Activated CD4-positive, alpha-beta T cell treated with anti-CD3 and anti-CD28 coated beads for 36 hours (primary cell): ENCODE results near the gene HDAC6. TPM values are rescaled to one million over a fixed set of nuclear protein-coding genes. Genes with fewer than 3 reads are reported as not detected.

Experiments
- ATAC-seq: fragments of 200-7000 bp; cut with Tn5 transposase; one replicate; pipeline ENCODE4 v1.10.0; 2021; ENCODE audit warnings: mild to moderate bottlenecking, moderate library complexity
- CTCF ChIA-PET: fragments of 350-600 bp; sonication (Branson Sonifier 250); formaldehyde crosslinking; loops from one replicate; lab custom pipeline; 2021; ENCODE audit warnings: antibody characterized with exemption; lab: Charles Lee
- POLR2A ChIA-PET: fragments of 350-600 bp; sonication (Branson Sonifier 250); formaldehyde crosslinking; loops from one replicate; lab custom pipeline; 2021; ENCODE audit warnings: antibody characterized with exemption, inconsistent platforms; lab: Charles Lee
- DNase-seq: peaks from one replicate; pipeline ENCODE4 v3.0.0-alpha.2; 2020
- H3K27ac Mint-ChIP-seq: one replicate; pipeline ENCODE4 v1.8.0; 2021; ENCODE audit warnings: mixed read lengths
- H3K27me3 Mint-ChIP-seq: one replicate; pipeline ENCODE4 v1.8.0; 2021; ENCODE audit warnings: mixed read lengths
- H3K36me3 Mint-ChIP-seq: one replicate; pipeline ENCODE4 v1.8.0; 2021; ENCODE audit warnings: low read depth, mixed read lengths
- H3K4me1 Mint-ChIP-seq: one replicate; pipeline ENCODE4 v1.8.0; 2021; ENCODE audit warnings: mixed read lengths
- H3K4me3 Mint-ChIP-seq: one replicate; pipeline ENCODE4 v1.8.0; 2021; ENCODE audit warnings: mild to moderate bottlenecking, moderate library complexity, mixed read lengths
- H3K9me3 Mint-ChIP-seq: one replicate; pipeline ENCODE4 v1.8.0; 2021; ENCODE audit warnings: low read depth, mixed read lengths
- intact Hi-C, 2 experiments: fragments of 100-400 bp; cut with DNase I in 1 of 2; cut with micrococcal nuclease in 1 of 2; formaldehyde crosslinking; loops; one replicate each; pipeline versions ENCODE4 v1.14.2 to v1.15.1; 2022 to 2024; cut with DNase I, micrococcal nuclease
- total RNA-seq, 2 experiments: library from RNA; stranded (reverse); gene quantifications; one replicate each; pipeline ENCODE4 v1.2.3, GENCODE V29; 2021

HDAC6 gene
- total RNA-seq, 2 experiments from 2014 or later = 59.2 to 69.7 TPM

DNA sequence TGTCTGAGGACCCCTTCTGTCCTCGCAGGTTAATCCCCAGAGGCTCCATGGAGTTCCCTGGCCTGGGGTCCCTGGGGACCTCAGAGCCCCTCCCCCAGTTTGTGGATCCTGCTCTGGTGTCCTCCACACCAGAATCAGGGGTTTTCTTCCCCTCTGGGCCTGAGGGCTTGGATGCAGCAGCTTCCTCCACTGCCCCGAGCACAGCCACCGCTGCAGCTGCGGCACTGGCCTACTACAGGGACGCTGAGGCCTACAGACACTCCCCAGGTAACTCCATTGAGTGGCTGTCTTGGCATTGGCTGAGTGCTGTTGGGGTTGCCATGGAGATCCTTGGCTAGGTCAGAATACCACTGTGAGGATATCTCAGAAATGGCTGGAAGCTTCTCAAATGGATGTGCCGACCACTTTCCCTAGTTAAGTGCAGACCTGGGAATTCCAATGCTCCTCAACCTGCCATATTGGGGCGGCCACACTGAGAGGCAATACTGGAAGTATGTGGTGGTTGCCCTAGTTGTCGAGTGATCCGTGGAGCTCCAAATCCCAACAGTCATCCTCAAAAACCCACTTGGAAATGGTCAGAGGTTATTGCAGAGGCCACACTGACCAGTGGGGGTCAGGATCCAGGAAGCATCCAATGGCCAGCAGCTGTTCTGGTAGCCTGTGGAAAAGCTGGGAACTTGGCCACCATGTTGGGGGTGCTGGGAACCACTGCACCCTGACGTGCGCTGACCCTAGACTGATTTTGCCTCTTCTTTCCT is 10.6 kb upstream of the HDAC6 start:
- intact Hi-C loops = no loop called here
- no peak for ATAC-seq
- H3K4me3 Mint-ChIP-seq = no peak overlapping the region

DNA sequence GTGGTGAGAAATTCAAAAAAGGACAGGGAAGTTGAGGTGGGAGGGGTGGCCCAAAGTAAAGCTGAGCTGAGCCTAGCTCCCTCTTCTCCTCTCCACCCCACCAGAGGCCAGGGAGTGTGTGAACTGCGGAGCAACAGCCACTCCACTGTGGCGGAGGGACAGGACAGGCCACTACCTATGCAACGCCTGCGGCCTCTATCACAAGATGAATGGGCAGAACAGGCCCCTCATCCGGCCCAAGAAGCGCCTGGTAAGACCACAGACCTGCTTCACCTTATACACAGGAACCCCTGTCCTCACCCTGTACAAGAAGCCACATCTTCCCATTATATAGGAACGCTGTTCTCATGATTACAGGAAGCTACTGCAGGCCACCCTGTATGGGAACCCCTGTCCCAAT is 9.6 kb upstream of the HDAC6 start:
- Mint-ChIP-seq H3K36me3 (no peaks in the 10 kb centered on the region), H3K4me1 (peaks cover 8% of the 10 kb centered on the region), H3K4me3 (no peak overlapping the region), H3K27me3 (peaks cover 4% of the 10 kb centered on the region), H3K27ac (no peak overlapping the region), H3K9me3 (no peaks in the 10 kb centered on the region)
- no peak for DNase-seq
- ChIA-PET POLR2A (no interaction called here), CTCF (no interaction called here)
- intact Hi-C loops = no loop called here
- no peak for ATAC-seq

More for the DNA sequence above, 10.6 kb upstream of the HDAC6 start:
- Mint-ChIP-seq H3K9me3 (no peaks in the 10 kb centered on the region), H3K27ac (no peak overlapping the region), H3K4me1 (peaks cover 8% of the 10 kb centered on the region), H3K36me3 (no peaks in the 10 kb centered on the region), H3K27me3 (peaks cover 7% of the 10 kb centered on the region)
- ChIA-PET POLR2A (no interaction called here), CTCF (no interaction called here)
- DNase-seq = no peak

DNA sequence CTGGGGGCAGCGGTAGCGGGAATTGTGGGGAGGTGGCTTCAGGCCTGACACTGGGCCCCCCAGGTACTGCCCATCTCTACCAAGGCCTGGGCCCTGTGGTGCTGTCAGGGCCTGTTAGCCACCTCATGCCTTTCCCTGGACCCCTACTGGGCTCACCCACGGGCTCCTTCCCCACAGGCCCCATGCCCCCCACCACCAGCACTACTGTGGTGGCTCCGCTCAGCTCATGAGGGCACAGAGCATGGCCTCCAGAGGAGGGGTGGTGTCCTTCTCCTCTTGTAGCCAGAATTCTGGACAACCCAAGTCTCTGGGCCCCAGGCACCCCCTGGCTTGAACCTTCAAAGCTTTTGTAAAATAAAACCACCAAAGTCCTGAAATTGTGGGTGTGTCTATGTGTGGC is 7.9 kb upstream of the HDAC6 start:
- ATAC-seq = no peak
- no peaks in the 10 kb centered on the region for H3K27me3 Mint-ChIP-seq
- peaks cover 8% of the 10 kb centered on the region for H3K4me1 Mint-ChIP-seq
- POLR2A ChIA-PET = no interaction called here
- DNase-seq = no peak
- H3K4me3 Mint-ChIP-seq = no peak overlapping the region
- H3K36me3 Mint-ChIP-seq = no peaks in the 10 kb centered on the region
- no peak overlapping the region for H3K27ac Mint-ChIP-seq
- intact Hi-C loops = no loop called here
- CTCF ChIA-PET = no interaction called here
- H3K9me3 Mint-ChIP-seq = no peaks in the 10 kb centered on the region

DNA sequence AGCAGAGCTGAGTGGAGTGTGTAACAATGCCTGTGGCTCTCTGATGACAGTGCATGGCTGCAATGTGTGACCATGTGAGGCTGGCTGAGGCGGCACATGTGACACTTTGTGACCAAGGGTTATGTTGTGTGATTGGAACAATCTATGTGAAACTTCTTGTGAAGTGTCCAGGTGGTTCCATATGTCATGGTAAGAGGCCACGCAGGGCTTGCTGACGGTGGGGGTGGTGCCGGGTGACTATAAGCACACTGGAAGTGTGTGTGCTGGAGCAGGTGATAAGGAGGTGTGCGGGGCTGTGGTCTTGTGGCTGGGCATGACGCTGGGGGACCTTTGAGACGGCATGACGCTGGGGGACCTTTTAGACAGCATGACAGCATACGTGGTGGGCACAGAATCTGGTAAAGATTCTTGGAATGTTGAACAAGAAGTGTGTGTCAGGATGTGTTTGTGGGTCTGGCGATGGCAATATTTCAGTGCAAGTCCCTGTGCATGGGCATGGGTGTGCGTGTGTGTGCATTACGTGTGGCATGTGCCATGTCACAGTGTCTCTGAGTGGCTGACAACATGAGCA is 7.4 kb upstream of the HDAC6 start:
- ChIA-PET POLR2A (no interaction called here), CTCF (no interaction called here)
- peaks cover 5% of the 10 kb centered on the region for H3K4me1 Mint-ChIP-seq
- intact Hi-C loops = no loop called here
- no peaks in the 10 kb centered on the region for H3K9me3 Mint-ChIP-seq
- no peak overlapping the region for H3K4me3 Mint-ChIP-seq
- no peaks in the 10 kb centered on the region for H3K36me3 Mint-ChIP-seq
- H3K27me3 Mint-ChIP-seq = no peaks in the 10 kb centered on the region
- no peak overlapping the region for H3K27ac Mint-ChIP-seq
- DNase-seq (no peak), ATAC-seq (no peak)

DNA sequence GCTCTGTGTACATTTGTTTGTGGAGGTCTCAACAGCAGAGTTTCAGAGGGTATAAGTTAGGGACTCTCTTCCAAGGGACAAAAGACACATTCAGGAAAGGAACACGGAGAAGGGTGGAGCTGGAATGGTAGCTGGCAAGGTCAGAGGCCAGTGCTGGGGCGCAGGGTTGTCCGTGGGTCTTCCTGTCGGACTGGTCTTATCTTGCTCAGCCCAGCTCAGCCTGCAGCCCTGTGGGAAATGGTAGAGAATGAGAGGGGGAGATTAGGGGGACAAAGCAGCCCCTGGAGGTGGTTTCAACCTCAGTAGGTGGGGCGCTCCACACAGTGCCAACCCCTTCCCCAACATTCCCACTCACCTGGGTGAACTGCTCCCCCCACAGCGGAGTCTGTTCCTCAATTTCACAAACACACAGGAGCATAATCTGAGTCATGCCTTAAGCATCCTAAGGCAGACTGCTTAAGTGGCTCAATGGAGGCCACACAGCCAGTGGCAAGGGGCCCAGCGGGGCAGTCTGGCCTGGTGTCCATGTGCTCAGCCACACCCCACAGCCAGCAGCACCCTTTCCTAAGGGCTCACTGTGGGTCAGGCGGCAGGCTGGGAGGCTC is 6.9 kb upstream of the HDAC6 start:
- H3K27me3 Mint-ChIP-seq = no peaks in the 10 kb centered on the region
- ATAC-seq = no peak
- H3K27ac Mint-ChIP-seq = no peak overlapping the region

DNA sequence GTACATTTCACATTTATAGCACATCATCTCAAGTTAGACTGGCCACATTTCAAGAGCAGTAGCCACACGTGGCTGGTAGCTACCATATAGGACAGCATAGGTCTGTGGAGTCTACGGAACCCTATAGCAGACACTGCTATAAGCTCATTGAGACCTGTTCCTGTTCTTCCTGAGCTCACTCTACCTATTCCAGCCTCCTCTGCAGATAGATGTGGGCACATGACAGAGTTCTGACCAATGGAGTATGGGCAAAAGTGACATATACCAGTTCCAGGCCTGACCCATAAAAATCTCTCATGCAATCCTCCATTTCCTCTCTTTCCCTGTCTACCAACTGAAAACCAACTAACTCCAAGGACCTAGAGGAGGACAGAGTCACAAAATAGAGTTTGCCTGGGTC is 3.5 kb upstream of the HDAC6 start:
- intact Hi-C loops = no loop called here
- peaks cover 2% of the 10 kb centered on the region for H3K36me3 Mint-ChIP-seq
- H3K27ac Mint-ChIP-seq = no peak overlapping the region
- CTCF ChIA-PET = no interaction called here
- DNase-seq (no peak), ATAC-seq (no peak)
- H3K4me3 Mint-ChIP-seq = no peak overlapping the region
- no peaks in the 10 kb centered on the region for H3K27me3 Mint-ChIP-seq
- H3K9me3 Mint-ChIP-seq = no peaks in the 10 kb centered on the region
- H3K4me1 Mint-ChIP-seq = peaks cover 7% of the 10 kb centered on the region
- POLR2A ChIA-PET = no interaction called here

More for the DNA sequence above, 6.9 kb upstream of the HDAC6 start:
- H3K36me3 Mint-ChIP-seq = no peaks in the 10 kb centered on the region
- no peaks in the 10 kb centered on the region for H3K9me3 Mint-ChIP-seq
- intact Hi-C loops = no loop called here
- DNase-seq = no peak
- ChIA-PET CTCF (no interaction called here), POLR2A (no interaction called here)
- no peaks in the 10 kb centered on the region for H3K4me1 Mint-ChIP-seq
- H3K4me3 Mint-ChIP-seq = no peak overlapping the region

DNA sequence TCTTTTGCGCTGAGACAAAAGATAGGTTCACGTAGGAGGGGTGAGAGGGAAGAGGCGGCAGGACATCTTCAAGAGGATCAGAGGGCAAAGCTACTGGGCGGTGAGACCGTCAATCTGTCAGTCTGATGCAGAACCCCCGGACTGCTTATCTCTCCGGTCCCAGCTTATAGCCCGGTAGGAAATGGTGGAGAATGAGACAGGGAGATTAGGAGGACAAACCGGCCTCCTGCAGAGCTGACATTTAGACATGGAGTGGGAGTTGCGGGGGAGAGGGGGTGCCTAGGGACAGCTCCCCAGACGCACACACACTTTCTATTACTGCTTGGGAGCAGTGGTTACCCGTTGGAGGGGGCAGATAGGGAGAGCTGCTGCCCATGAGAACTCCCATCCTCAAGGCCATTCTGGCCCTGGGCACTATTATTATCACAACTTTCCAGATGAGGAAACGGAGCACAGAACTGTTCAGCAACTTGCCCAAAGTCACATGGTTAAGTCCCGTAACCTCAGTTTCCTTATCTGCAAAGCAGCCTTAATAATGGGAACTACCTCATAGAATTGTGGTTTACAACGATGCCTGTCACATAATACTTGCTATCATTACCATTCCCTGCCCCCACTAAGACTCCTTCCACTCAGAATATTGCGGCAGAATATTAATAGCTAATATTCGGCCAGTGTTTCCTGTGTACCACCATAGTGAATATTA is 1.1 kb upstream of the HDAC6 start:
- POLR2A ChIA-PET = interaction anchor here (1.0 to 1.4 kb wide), 2 partner anchors 64 to 111 kb away, joined by 4 to 8 read pairs; no protein-coding TSS in a partner anchor
- H3K27me3 Mint-ChIP-seq = no peaks in the 10 kb centered on the region
- H3K4me1 Mint-ChIP-seq = peaks cover 10% of the 10 kb centered on the region

DNA sequence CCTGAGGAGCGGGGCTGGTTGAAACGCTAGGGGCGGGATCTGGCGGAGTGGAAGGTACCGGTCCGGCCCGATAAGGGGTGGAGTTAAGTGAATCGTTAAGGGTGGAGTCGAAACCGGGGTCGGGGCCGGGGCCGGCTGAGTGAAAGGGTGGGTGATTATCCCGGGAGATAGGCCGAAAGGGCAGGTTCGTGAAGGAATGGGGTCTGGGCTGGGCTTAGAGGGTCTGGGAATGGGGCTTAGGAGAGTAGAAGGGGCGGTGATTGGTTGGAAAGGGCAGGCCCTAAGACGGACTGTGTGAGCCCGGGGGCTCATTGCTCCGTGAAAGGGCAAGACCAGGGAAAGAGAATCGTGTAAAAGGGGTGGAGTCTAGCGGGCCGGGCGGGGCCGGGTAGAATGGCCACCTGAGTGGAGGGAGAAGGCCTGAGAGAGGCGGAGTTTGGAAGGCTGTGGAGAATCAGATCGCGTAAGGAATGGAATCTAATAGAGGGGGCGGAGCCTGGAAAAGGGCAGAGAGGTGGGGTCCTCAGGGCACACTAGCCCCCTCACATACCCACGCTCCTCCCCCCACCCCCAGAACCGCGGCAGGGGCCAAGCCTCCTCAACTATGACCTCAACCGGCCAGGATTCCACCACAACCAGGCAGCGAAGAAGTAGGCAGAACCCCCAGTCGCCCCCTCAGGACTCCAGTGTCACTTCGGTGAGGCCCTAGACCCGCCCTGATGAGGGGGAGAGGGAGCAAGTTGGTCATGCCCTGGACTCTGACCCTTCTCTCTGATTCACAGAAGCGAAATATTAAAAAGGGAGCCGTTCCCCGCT is 430 bp downstream of the HDAC6 start:
- H3K36me3 Mint-ChIP-seq = peaks cover 7% of the 10 kb centered on the region
- peaks cover 20% of the 10 kb centered on the region for H3K4me1 Mint-ChIP-seq
- H3K9me3 Mint-ChIP-seq = no peaks in the 10 kb centered on the region
- H3K27me3 Mint-ChIP-seq = no peaks in the 10 kb centered on the region
- POLR2A ChIA-PET = interaction anchor here (1.0 to 1.4 kb wide), 3 partner anchors 65 to 281 kb away, joined by 3 to 8 read pairs (median 4); partner anchors contain the start of gene EBP
- peak overlapping the region; percentile 90 for H3K4me3 Mint-ChIP-seq
- CTCF ChIA-PET = no interaction called here
- peak; percentile 80 for DNase-seq
- H3K27ac Mint-ChIP-seq = peak overlapping the region; percentile 98
- intact Hi-C loops = loop anchor here (1.0 to 10.0 kb wide), 11 partner anchors 109 to 1147 kb away; partner anchors contain the start of genes EBP (in 1 of the 2), ELK1 (in 1 of the 2), FTSJ1 (in 1 of the 2) and GPKOW (in 1 of the 2)
- ATAC-seq = peak; percentile 54

More for the DNA sequence above, 1.1 kb upstream of the HDAC6 start:
- peak; percentile 9 for DNase-seq
- no peak for ATAC-seq
- CTCF ChIA-PET = interaction anchor here (0.6 kb wide), 1 partner anchor 494 kb away, joined by 3 read pairs; no protein-coding TSS in a partner anchor
- H3K4me3 Mint-ChIP-seq = peak overlapping the region; percentile 90
- peak overlapping the region; percentile 97 for H3K27ac Mint-ChIP-seq
- peaks cover 7% of the 10 kb centered on the region for H3K36me3 Mint-ChIP-seq
- intact Hi-C loops = loop anchor here (1.0 to 10.0 kb wide), 18 partner anchors 63 to 1146 kb away; partner anchors contain the start of genes PIM2 (in 2 of the 2), SUV39H1 (in 2 of the 2), EBP (in 1 of the 2) and ELK1 (in 1 of the 2)
- no peaks in the 10 kb centered on the region for H3K9me3 Mint-ChIP-seq

DNA sequence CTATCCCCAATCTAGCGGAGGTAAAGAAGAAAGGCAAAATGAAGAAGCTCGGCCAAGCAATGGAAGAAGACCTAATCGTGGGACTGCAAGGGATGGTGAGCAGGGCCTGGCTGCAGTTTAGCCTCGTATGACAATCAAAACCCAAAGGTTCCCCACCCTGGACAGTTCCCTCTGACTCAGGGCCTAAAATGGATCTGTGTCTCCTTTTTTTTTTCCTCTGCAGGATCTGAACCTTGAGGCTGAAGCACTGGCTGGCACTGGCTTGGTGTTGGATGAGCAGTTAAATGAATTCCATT is 986 bp downstream of the HDAC6 start:
- POLR2A ChIA-PET = no interaction called here
- intact Hi-C loops = loop anchor here (1.0 to 10.0 kb wide), 11 partner anchors 108 to 1148 kb away; partner anchors contain the start of genes EBP (in 1 of the 2), ELK1 (in 1 of the 2), FTSJ1 (in 1 of the 2) and GPKOW (in 1 of the 2)
- no peak for ATAC-seq
- peaks cover 7% of the 10 kb centered on the region for H3K36me3 Mint-ChIP-seq
- H3K27ac Mint-ChIP-seq = peak overlapping the region; percentile 98
- H3K4me3 Mint-ChIP-seq = peak overlapping the region; percentile 90
- no peaks in the 10 kb centered on the region for H3K27me3 Mint-ChIP-seq
- H3K4me1 Mint-ChIP-seq = peaks cover 20% of the 10 kb centered on the region
- no peak for DNase-seq
- no peaks in the 10 kb centered on the region for H3K9me3 Mint-ChIP-seq
- CTCF ChIA-PET = no interaction called here

DNA sequence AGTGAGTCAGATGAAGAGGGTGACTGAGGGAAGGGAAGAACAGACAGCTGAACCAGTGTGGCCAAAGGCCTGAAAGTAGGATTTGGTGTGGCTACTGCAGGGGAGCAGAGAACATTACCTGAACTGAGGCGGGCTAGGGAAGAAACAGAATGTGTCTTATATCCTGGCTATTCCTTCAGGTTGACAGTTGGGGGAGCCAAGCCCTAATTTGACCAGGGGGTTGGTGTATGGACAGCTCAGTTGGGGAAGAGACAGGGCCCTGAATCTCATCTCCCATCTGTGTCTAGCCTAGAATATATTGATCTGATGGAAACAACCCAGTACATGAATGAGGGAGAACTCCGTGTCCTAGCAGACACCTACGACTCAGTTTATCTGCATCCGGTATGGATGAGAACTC is 4.2 kb downstream of the HDAC6 start:
- H3K9me3 Mint-ChIP-seq = no peaks in the 10 kb centered on the region
- intact Hi-C loops = loop anchor here in 1 of 2 experiments (10.0 kb wide), 1 partner anchor 1151 kb away; the partner anchor contains the start of genes ELK1 and UXT
- H3K27ac Mint-ChIP-seq = peak overlapping the region; percentile 37
- H3K36me3 Mint-ChIP-seq = peaks cover 10% of the 10 kb centered on the region
- CTCF ChIA-PET = interaction anchor here (0.5 to 1.0 kb wide), 2 partner anchors 29 to 175 kb away, joined by 3 to 4 read pairs; partner anchors contain the start of gene PCSK1N
- no peaks in the 10 kb centered on the region for H3K27me3 Mint-ChIP-seq
- ATAC-seq (no peak), DNase-seq (no peak)
- POLR2A ChIA-PET = no interaction called here
- H3K4me3 Mint-ChIP-seq = no peak overlapping the region
- H3K4me1 Mint-ChIP-seq = peaks cover 15% of the 10 kb centered on the region
